GM04503 (cell line): ENCODE results near the gene AGPAT4.
A peak's percentile ranks its signal among the peaks of the same experiment; 100 is the strongest.
"Not testable (repeated sequence)": the region's sequence is repeated elsewhere in the genome, so short reads cannot be mapped to it uniquely, and the experiment has no call there.

Experiments
- DNase-seq: peaks from one replicate; pipeline ENCODE4 v3.0.0-alpha.2; 2012; ENCODE audit warnings: low read depth

Gene AGPAT4

DNA sequence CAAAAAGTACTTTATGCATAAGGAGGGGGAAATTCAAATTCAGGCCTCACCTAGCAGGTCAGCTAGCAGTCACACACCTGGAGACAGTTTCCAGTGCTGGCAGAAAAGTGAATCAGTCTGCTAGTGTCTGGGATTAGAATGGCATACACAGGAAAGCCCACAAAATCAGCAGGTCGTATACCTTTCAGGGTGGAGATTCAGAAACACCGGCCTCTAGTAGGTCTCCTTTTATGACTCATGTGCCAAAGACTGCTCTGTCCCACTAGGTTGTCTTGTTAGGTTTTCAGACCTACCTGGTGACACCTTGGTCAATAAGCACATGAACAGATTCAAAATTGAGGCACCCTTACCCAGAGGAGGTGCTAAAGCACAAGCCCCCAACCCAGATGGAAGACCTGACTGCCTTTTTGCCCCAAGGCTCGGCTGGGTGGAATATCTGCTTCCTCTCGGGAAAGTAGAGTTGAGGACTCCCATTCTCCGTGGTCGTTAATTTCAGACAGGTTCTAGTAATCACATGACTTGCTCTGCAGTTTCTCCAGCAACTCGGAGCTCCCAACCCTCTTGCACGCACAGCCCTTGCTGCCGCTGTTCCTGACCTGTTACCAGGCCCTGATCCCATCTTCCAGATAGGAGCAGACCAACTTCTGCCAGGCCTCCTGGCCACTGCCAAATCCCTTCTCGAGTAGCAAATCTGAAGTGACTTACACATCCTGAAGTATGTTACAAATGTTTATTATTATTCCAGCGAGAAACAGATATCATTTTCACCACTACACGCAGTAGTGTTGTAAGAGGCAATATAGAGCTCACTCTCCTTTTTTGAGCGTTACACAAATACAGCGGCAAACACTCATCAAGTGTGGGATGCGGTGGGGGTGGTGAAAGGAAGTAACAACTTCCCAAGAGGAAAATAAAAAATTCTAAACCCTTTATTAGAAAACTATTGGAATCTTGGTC lies 46.6 kb downstream of the AGPAT4 start:
- DNase-seq: no peak

DNA sequence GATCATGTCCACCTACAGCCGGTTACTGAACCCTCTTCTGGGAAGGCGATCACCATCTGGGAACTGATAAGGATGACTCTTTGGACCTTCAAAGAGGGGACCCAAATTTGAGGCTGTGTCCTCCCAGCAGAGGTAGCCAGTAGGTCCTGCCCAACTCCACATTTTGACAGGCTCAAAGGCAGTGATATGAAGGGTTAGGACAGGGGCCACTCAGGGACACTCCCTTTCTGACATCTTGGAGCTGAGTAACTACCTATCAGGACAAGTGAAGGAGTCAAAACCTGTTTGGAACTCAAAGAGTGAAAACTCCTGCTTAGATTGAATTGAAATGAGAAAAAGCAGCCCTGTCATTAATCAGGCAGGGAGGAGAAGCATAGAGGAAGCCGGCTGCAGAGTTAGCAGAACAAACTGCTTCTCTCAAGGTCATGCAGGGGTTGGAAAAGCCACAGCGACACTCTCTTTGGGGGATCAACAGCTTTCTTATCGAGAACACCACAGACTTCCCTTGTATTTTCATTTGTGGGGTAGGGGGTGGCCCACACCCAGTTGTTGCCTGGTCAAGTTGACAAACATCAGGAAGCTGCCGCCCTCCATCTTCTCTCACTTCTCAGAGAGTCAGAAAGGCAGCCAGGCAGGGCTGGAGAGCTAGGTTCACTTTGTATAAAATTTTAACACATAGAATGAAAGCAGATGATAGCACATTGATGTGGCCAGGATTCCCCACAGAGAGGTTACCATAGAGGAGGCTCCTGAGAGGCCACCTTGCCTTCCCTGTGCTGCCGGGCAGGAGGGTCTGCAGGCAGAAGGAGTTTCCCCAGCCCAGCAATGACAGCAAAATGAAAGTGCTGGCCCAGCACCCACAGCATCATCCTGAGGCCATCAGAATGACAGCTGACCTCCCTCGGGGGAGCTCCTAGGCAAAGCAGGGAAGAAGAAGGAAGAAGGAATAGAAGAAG lies 47.6 kb downstream of the AGPAT4 start:
- no peak for DNase-seq

DNA sequence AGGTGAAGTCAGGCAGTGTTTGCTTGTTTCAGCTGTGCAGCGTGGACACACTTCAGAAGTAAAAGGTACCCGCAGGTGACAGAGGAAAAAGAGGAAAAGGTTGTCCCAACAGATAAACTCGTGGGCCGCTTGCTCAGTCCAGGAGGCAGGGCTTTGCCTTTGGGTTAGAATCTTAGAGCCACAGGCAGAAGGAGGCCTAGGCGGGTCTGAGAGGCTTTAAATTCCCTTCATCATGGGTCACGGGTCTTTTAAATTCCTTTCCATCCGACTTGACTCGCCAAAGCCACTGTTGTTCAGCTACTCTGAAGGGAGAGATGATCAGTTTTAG lies 48.2 kb downstream of the AGPAT4 start:
- no peak for DNase-seq

DNA sequence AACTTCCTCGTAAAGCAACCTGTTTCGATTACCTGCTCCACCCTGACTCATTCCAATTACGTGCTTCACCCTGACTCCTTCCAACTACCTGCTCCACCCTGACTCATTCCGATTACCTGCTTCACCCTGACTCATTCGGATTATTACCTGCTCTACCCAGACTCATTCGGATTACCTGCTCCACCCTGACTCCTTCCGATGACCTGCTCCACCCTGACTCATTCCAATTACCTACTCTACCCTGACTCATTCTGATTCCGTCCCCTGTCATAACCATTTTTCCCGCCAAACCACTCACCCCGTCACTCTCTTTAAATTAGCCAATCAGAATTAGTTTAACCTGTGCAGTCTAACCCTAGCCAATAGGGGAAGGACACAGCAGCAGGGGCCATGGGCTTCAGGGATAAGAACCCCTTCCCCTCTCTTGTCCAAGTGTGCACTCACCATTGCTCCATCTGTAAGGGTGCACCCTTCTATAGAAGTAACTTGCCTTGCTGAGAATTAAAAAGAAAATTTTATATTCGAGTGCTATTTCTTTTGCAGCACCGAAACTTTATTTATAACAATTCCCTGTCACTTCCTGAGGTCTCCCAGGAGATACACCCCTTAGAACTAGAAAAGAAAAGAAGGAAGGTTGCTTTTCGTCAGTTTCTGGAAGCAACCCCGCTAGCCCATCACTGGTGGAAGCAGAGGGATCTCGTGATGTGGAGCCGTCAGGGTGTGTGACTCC lies 48.7 kb downstream of the AGPAT4 start:
- not testable (repeated sequence) for DNase-seq

DNA sequence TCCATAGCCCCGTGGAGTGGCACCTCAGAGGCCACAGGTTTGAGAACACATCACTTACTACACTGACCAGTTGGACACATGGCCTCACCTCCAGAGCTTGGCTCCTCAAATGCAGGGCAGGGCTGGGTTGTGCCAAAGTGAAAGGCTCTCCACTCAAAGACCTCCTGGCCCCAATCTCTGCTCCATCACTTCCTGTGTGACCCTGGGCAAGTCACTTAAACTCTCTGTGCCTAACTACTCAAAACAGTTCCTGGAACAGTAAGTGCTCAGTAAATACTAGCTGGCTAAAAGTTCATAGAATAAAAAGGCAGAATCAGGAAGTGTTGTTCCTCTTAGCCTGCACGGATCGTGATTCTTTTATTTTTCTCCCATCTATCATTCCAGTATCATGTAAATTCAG lies 50.2 kb downstream of the AGPAT4 start:
- DNase-seq: no peak

DNA sequence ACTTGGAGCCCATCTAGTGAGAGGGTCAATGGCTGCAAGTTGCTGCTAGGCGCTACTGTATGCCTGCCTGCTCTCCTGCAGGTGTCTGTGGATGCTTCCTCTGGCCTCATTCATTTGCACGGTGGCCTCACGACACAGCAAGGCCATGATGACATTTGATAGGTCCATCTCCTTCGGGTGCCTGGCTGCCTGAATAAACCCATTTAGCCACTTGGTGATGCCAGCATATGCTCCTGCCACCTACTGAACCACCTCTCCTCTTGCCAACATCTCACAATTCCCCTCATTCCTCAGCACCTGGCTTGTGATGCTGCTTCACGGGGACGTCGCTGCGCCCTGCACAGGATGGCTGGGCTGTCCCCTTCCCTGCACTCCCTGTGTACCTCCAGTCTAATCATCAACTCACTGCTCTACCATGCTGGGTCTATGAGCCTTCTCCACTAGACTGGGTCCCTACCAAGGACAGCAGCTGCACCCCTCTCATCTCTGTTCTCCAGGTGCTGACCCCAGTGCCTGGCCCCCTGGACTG lies 51.1 kb downstream of the AGPAT4 start:
- DNase-seq: no peak

DNA sequence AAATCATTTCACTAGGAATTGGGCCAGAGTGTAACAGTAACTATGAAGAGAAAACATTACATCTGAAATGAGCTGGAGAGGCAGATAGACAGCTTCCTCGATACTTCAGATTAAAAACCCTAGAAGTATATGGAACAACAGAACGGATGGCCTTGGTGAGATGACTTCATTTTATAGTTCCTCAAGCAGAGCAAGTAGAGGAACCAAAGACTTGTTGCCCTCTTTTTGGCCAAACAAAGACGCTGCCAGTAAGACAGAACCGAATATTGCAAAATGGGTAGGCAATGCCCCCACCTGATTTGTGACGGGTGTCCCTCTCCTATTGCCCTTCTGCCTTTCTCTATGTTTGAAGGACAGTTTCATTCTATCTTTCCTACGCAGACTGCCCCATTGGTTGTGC lies 53.5 kb downstream of the AGPAT4 start:
- DNase-seq: no peak

DNA sequence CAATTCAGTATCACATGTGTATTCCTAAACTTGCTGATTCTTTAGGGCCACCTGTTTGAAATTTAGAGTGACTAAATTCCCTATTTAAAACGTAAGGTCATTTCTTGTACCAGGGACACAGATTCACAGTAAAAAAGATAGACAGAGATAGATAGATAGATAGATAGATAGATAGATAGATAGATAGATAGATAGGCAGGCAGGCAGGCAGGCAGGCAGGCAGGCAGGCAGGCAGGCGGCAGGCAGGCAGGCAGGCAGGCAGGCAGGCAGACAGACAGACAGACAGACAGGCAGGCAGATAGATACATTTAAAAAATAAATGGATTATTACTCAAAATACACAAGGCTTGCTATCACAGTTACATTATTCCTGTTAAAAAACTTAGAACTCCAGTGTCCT lies 54.2 kb downstream of the AGPAT4 start:
- no peak for DNase-seq

DNA sequence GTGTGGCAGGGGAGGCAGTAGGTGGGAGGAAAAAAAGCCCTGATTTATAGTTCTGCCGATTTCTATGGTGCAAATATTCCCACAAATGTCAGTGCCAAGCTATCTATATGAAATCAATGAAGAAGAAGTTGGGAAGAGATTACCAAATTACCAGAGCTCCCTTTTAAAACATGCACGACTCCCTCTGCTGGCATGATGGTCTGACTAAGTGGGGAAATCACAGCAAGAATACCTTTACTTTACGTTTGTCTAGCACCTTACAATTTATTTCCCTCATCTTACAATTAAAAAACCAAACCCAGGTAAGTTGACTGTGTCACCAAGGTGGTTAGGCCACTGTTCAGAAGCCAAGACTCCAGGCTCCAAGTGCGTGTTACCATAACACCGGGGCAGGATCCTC lies 55.6 kb downstream of the AGPAT4 start:
- no peak for DNase-seq

DNA sequence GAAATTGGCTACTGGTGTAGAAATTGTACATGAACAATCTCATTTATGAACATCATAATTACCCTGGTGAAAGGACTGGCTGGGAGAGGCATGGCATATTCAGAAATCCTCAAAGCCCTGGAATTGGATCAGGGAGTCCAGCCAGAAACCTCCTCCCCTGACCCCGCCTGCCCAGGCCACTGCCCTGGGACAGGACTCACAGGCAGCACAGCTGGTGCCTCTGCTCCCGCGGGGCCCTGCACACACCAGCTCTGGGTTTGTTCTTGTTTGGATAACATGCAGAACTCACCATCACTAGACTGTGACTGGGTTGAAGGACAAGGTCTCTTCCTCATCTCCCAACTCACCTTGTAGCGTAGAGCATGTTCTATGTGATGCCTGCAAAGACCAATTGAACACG lies 56.2 kb downstream of the AGPAT4 start:
- no peak for DNase-seq

DNA sequence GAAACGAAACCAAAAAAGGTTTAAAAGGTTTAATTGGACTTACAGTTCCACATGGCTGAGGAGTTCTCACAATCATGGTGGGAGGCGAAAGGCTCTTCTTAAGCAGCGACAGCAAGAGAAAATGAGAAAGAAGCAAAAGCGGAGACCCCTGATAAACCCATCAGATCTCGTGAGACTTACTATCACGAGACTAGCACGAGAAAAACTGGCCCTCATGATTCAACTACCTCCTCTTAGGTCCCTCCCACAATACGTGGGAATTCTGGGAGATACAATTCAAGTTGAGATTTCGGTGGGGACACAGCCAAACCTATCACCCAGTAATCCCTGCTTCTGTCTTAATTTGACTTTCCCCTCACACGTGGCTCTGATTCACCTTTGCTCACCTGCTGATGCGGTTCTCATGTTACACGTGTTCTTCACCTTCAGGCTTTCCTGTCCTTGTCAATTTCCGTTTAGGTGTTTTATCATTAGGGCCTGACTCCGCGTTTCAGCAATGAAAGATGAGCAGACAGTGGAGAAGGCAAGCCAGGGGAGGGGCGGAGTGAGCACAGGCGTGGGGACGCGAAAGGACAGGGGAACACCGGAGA lies 57.1 kb downstream of the AGPAT4 start:
- DNase-seq: no peak

DNA sequence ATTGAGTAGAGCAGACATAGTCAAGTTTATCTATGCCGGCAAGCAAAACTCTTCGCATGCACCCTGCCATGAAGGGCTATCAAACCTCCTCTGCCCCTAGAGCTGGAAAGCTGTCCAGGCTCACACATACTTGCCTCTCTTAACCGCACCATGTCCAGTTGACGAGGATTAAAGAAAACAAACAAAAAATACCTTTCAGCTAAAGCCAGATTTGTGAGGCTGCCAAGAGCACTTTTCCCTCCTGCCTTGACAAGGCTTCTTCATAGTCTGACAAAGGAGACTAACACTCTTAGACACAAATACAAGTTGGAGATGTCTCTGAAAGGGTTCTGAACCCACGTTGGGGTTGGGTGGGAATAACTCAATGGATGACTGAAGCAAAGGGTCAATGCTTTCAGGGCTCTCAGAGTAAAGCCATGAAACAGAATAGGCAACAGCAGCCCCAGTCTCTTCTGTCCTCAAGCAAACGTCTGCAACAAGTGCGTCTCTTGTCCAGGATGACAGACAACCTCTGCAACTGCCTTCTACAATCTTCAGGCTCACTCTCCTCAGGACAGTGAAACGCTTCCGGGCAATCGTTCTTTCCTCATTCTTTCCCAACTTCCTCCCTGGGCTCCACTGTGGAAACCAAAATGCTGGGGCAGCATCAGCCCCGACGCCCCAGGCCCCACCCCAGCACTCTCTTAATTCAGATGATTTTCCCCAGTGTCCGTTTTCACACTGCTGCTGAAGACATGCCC lies 57.8 kb downstream of the AGPAT4 start:
- DNase-seq: no peak

DNA sequence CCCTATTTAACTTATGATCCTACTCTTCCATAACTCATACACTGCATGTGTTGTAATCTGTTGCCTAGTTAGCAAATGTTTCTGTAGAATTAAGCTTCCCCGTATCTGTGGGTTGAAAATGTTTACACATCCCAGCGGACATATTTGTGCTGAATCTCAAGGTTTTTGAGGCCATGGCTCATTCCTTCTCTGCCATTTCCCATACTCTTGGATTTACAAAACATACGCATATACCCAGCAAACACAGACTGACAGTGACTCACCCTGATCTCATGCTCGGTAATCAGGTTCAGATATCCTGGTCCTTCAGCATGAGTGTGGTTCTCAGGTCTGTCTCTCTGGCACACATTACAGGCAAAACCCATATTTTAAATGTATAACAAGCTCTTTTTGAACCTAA lies 58.7 kb downstream of the AGPAT4 start:
- DNase-seq: peak; percentile 97

DNA sequence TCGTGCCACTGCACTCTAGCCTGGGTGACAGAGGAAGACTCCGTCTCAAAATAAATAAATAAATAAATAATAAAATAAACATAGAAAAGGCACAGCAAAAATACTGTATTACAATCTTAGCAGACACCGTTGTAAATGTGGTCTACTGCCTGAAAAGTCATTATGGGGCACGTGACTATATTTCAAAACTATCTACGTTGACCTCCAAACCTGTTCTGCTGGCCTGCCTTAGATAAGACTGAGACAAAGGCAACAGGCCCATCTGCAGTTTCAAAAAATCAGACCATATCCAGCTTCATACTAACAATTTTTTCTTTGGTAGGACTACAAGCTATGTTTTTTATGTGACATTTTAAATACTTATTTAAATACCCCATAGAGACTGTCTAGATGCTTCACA lies 59.1 kb downstream of the AGPAT4 start:
- no peak for DNase-seq

DNA sequence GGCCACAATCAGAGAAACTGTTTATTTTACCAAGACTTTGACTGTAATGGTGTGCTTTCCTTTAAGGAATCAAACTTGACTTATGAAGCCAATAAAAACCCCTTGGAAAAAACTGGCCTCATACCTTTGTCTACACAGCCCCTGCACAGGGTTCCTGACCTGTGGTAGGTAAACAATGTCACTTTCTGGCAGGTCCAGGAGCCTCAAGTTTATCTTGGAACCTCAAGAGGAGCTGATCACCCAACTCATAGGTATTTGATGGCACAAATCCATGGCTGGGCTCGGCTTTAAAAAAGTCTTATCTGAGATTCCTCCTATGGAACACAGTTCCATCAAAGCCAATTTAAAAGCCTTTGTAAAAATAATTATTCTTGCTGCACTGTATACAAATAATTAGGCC lies 61.0 kb downstream of the AGPAT4 start:
- DNase-seq: no peak

DNA sequence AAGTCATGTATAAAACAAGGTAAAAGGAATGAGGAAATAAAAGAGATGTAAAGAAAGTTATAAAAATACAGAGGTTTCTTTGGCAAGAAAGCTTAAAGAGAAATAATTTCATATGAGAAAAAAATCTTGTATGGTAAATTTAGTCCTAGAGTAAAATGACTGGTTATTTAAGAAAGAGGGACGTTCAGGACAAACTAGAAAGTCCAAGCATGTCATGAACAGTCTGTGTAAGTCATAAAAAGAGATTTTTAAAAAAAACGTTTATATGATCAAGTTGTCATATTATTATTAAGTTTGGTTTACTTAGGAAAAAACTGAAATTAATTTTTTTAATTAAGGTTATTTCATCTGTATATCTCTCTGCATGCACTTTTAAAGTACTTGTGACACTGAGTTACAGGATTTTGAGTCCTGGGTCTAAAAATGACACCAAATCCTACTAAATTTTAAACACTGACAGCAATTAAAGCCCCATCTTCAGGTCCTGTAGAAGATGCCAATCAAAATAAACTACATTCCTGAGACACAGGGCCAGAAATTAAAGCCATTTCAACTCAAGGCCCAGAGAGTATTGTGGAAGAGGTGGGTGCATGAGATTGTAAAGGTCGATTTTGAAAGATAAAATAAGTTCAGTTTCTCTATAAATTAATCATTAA lies 62.4 kb downstream of the AGPAT4 start:
- no peak for DNase-seq

DNA sequence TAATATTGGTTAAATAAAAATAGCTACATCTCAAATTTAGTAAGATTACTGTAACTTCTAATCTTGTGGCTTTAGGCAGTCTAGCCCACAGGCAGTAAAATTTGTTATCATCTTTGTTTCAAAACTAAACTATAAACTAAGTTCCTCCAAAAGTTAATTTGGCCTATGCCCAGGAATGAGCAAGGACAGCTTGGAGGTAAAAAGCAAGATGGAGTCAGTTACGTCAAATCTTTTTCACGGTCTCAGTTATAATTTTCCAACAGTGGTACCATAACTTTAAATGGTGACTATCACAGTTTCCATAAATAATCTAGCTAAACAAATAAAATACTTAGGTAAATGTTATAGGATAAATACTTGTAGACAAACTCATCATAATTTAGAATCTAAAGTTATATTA lies 63.0 kb downstream of the AGPAT4 start:
- no peak for DNase-seq

DNA sequence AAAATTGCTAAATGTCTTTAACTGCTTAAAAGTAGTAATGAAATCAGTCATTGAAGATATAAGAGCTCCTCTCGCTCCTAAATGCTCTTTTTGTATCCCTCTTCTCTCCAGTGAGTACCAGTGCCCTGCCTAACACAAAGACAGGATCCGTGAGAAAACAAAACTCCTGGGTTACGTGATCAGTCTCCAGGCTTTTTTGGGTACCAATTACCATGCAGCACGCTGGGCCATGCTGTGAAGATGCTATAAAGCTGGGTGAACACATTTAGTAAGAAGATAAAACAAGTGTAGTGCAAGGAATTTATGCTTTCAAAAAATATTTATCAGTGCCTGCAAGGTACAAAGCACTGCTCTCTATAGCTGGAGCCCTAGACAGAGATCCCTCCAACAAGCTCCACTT lies 66.7 kb downstream of the AGPAT4 start:
- no peak for DNase-seq

DNA sequence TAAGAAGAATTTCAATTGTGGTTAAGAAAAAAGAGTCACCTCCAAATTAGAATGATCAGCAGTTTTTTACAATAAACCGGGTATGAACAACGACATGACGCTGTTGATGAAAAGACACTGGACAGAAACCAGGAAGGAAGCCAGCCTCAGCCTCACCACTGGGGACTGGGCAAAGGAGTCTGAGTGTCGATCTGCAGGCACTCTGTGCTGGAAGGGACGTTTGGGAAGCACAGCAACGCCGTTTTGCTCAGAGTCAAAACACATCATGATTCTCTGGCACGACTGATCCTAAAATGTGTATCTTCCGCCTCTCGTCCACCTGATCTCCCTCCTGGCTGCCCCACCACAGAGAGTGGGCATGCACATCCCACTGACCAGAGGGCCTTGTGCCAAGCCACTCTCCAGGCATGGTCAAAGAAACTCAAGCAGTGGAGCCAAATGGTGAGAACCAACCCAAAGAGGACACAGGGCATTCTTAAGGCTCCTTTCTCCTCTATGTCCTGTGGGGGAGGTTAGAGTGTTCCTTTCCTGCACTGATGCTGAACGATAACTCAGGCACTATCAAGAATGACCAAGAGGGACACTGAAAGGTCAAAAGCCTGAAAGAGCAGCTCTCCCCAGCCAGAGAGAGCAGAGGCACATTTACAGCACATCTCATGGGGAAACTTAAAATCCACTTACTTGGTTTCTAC lies 68.8 kb downstream of the AGPAT4 start:
- DNase-seq: no peak
